Caco-2 (cell line): ENCODE data around the gene BTBD9. TPM values are rescaled to one million over a fixed set of nuclear protein-coding genes. Genes with fewer than 3 reads are reported as not detected.

ENCODE experiments used
- BruUV-seq: library from RNA; stranded (reverse); fragments of 400-500 nt; replicated peaks from 2 replicates; lab custom pipeline; 2021; lab: Mats Ljungman, UMichigan
- CTCF ChIA-PET: fragments of 300-600 bp; sonication (Branson Sonifier 250); formaldehyde crosslinking; loops from one replicate; lab custom pipeline; 2022; ENCODE audit warnings: antibody characterized with exemption; lab: Charles Lee
- POLR2A ChIA-PET: fragments of 300-600 bp; sonication (Branson Sonifier 250); formaldehyde crosslinking; loops from one replicate; lab custom pipeline; 2022; ENCODE audit warnings: antibody characterized with exemption; lab: Charles Lee
- DNase-seq, 2 experiments: peaks; one replicate each; pipeline versions ENCODE4 v3.0.0 to v3.0.0-alpha.2; 2020 to 2022
- H3K27me3 ChIP-seq: replicated peaks from 2 replicates; pipeline ENCODE4 v1.6.0; 2011; ENCODE audit warnings: low read length; ENCODE audit not compliant: control insufficient read depth, insufficient read depth
- H3K36me3 ChIP-seq: 2 replicates; pipeline ENCODE4 v1.5.1; 2011; ENCODE audit warnings: low read length; ENCODE audit not compliant: control insufficient read depth, insufficient read depth
- H3K4me1 ChIP-seq: fragments of 250-450 bp; sonication (Bioruptor Pico); 2 replicates; pipeline ENCODE4 v1.5.1; 2020; ENCODE audit warnings: mild to moderate bottlenecking
- H3K4me3 ChIP-seq: 2 replicates; pipeline ENCODE4 v1.5.1; 2011; ENCODE audit warnings: low read depth, mild to moderate bottlenecking, control low read depth, low read length
- H3K9me3 ChIP-seq: fragments of 250-450 bp; sonication (Bioruptor Pico); 2 replicates; pipeline ENCODE4 v1.5.1; 2020; ENCODE audit warnings: mild to moderate bottlenecking, moderate library complexity
- H3K27ac Mint-ChIP-seq: one replicate; pipeline ENCODE4 v1.8.0; 2022; ENCODE audit warnings: mixed read lengths; ENCODE audit not compliant: unreplicated experiment
- H3K27me3 Mint-ChIP-seq: one replicate; pipeline ENCODE4 v1.8.0; 2022; ENCODE audit warnings: mixed read lengths; ENCODE audit not compliant: insufficient read depth, unreplicated experiment
- H3K36me3 Mint-ChIP-seq: one replicate; pipeline ENCODE4 v1.8.0; 2022; ENCODE audit warnings: mild to moderate bottlenecking, mixed read lengths; ENCODE audit not compliant: insufficient read depth, unreplicated experiment
- H3K4me1 Mint-ChIP-seq: one replicate; pipeline ENCODE4 v1.8.0; 2022; ENCODE audit warnings: low read depth, mixed read lengths; ENCODE audit not compliant: unreplicated experiment
- H3K4me3 Mint-ChIP-seq: one replicate; pipeline ENCODE4 v1.8.0; 2022; ENCODE audit warnings: mild to moderate bottlenecking, moderate library complexity, mixed read lengths; ENCODE audit not compliant: unreplicated experiment
- H3K9me3 Mint-ChIP-seq: one replicate; pipeline ENCODE4 v1.8.0; 2022; ENCODE audit warnings: mixed read lengths; ENCODE audit not compliant: unreplicated experiment
- CTCF ChIP-seq, 2 experiments: fragments of 200-600 bp in 1 of 2; IDR thresholded peaks; 1 replicate in 1 of 2; 2 replicates in 1 of 2; pipeline versions ENCODE4 v1.5.1 to v1.8.0; 2011 to 2022; ENCODE audit warnings: antibody characterized with exemption in 1 of 2, control low read depth in 1 of 2, inconsistent platforms in 1 of 2, low read depth in 1 of 2, low read length in 1 of 2, mild to moderate bottlenecking in 1 of 2, moderate library complexity in 1 of 2; ENCODE audit not compliant: insufficient read depth in 1 of 2, severe bottlenecking in 1 of 2, unreplicated experiment in 1 of 2
- intact Hi-C: fragments of 100-400 bp; cut with micrococcal nuclease; formaldehyde crosslinking; loops from one replicate; pipeline ENCODE4 v1.10.0; 2022; ENCODE audit not compliant: unreplicated experiment
- total RNA-seq: library from RNA; stranded (reverse); gene quantifications from 2 replicates; pipeline ENCODE4 v1.2.3, GENCODE V29; 2022

Gene BTBD9
- total RNA-seq, 1 experiment from 2014 or later = 19.6 TPM

GRCh38 chr6:38406096-38406495, 233.6 kb downstream of the BTBD9 start:
- Mint-ChIP-seq H3K36me3 (peaks cover 5% of the 10 kb centered on the region), H3K27me3 (no peaks in the 10 kb centered on the region), H3K4me1 (peaks cover 17% of the 10 kb centered on the region), H3K4me3 (no peak overlapping the region), H3K9me3 (no peaks in the 10 kb centered on the region), H3K27ac (no peak overlapping the region)
- ChIA-PET POLR2A (interaction anchor here (0.5 kb wide), 1 partner anchor 249 kb away, joined by 5 read pairs; no protein-coding TSS in a partner anchor), CTCF (interaction anchor here (0.6 kb wide), 1 partner anchor 15 kb away, joined by 4 read pairs; no protein-coding TSS in a partner anchor)
- intact Hi-C loops = no loop called here
- H3K9me3 ChIP-seq = no peaks in the 10 kb centered on the region
- H3K4me3 ChIP-seq = no peak overlapping the region
- no peaks in the 10 kb centered on the region for H3K36me3 ChIP-seq
- DNase-seq = no peak
- no peak for TF ChIP-seq CTCF (IDR thresholded peaks at IDR 0.05; ENCODE audit: insufficient read depth in 1 of 2, low read depth in 1 of 2, low read length in 1 of 2, severe bottlenecking in 1 of 2, unreplicated experiment in 1 of 2)
- peaks cover 17% of the 10 kb centered on the region for H3K4me1 ChIP-seq
- no TSS peak for BruUV-seq
- no peaks in the 10 kb centered on the region for H3K27me3 ChIP-seq

- Mint-ChIP-seq H3K27ac (no peak overlapping the region), H3K9me3 (no peaks in the 10 kb centered on the region), H3K4me3 (no peak overlapping the region), H3K4me1 (peaks cover 17% of the 10 kb centered on the region), H3K36me3 (peaks cover 5% of the 10 kb centered on the region), H3K27me3 (no peaks in the 10 kb centered on the region)
- Histone ChIP-seq H3K27me3 (no peaks in the 10 kb centered on the region), H3K9me3 (no peaks in the 10 kb centered on the region), H3K36me3 (no peaks in the 10 kb centered on the region), H3K4me3 (no peak overlapping the region), H3K4me1 (peaks cover 22% of the 10 kb centered on the region)
- POLR2A ChIA-PET = no interaction called here
- CTCF ChIA-PET = no interaction called here
- intact Hi-C loops = no loop called here
- peak in 1 of 2 experiments; percentile 9 for DNase-seq
- no peak for TF ChIP-seq CTCF (IDR thresholded peaks at IDR 0.05; ENCODE audit: insufficient read depth in 1 of 2, low read depth in 1 of 2, low read length in 1 of 2, severe bottlenecking in 1 of 2, unreplicated experiment in 1 of 2)
- no TSS peak for BruUV-seq
These were observed 234.7 kb downstream of the BTBD9 start for GRCh38 chr6:38404900-38405556.

GRCh38 chr6:38404355-38404754, 235.4 kb downstream of the BTBD9 start:
- ChIA-PET POLR2A (no interaction called here), CTCF (no interaction called here)
- Histone ChIP-seq H3K4me1 (peaks cover 23% of the 10 kb centered on the region), H3K9me3 (no peaks in the 10 kb centered on the region), H3K4me3 (no peak overlapping the region), H3K27me3 (no peaks in the 10 kb centered on the region), H3K36me3 (no peaks in the 10 kb centered on the region)
- Mint-ChIP-seq H3K9me3 (no peaks in the 10 kb centered on the region), H3K4me1 (peaks cover 17% of the 10 kb centered on the region), H3K36me3 (peaks cover 5% of the 10 kb centered on the region), H3K27ac (no peak overlapping the region), H3K4me3 (no peak overlapping the region), H3K27me3 (no peaks in the 10 kb centered on the region)
- no peak for TF ChIP-seq CTCF (IDR thresholded peaks at IDR 0.05; ENCODE audit: insufficient read depth in 1 of 2, low read depth in 1 of 2, low read length in 1 of 2, severe bottlenecking in 1 of 2, unreplicated experiment in 1 of 2)
- DNase-seq = no peak
- intact Hi-C loops = no loop called here
- BruUV-seq = no TSS peak
